Measurements from ENCODE around the gene DUSP22.

- TF ChIP-seq CEBPB (IDR thresholded peaks at IDR 0.05; ENCODE audit: low read depth) (no peak), CTCF (IDR thresholded peaks at IDR 0.05 in 2 of 3, conservative IDR thresholded peaks at IDR 0.05 in 1 of 3; ENCODE audit: borderline replicate concordance in 1 of 3, insufficient read depth in 1 of 3, low read depth in 2 of 3, low read length in 2 of 3) (no peak), YY1 (IDR thresholded peaks at IDR 0.05; ENCODE audit: extremely low read depth, insufficient replicate concordance, low read depth, low read length) (no peak), TCF7L2 (IDR thresholded peaks at IDR 0.05; ENCODE audit: borderline replicate concordance, extremely low read depth, insufficient read depth, insufficient read length) (no peak), MAX (IDR thresholded peaks at IDR 0.05) (no peak), POLR2AphosphoS5 (IDR thresholded peaks at IDR 0.05; ENCODE audit: low read depth, low read length) (no peak), EZH2phosphoT487 (IDR thresholded peaks at IDR 0.05; ENCODE audit: borderline replicate concordance) (no peak), ZFX (IDR thresholded peaks at IDR 0.05) (no peak), POLR2A (IDR thresholded peaks at IDR 0.05; ENCODE audit: borderline replicate concordance, extremely low read depth, insufficient read depth, insufficient read length) (no peak), EGR1 (IDR thresholded peaks at IDR 0.05; ENCODE audit: low read depth) (no peak), RAD21 (IDR thresholded peaks at IDR 0.05; ENCODE audit: low read depth) (no peak), EZH2 (IDR thresholded peaks at IDR 0.05) (no peak), SRF (IDR thresholded peaks at IDR 0.05; ENCODE audit: low read depth) (no peak)
Measured at GRCh38 chr6:324729-325125, 32.4 kb downstream of the DUSP22 start.
